Neural cell (in vitro differentiated cells): ENCODE measurements around the gene IL19. TPM values are rescaled to one million over a fixed set of nuclear protein-coding genes. Genes with fewer than 3 reads are reported as not detected.

Source experiments
- H2AFZ ChIP-seq: fragments of 200-600, 300-800 bp; sonication (generic), shearing (Covaris generic); 2 replicates; pipeline ENCODE4 v1.6.0; 2014; ENCODE audit warnings: low read depth, mild to moderate bottlenecking, antibody characterized with exemption, low read length, moderate library complexity
- H3F3A ChIP-seq: fragments of 200-600 bp; shearing (Covaris generic); 2 replicates; pipeline ENCODE4 v1.6.1; 2016; ENCODE audit warnings: mild to moderate bottlenecking, moderate library complexity, mixed read lengths, antibody characterized with exemption, low read length; ENCODE audit not compliant: insufficient read depth, poor library complexity, severe bottlenecking
- H3K27ac ChIP-seq: fragments of 200-600, 300-800 bp; sonication (generic), shearing (Covaris generic); 2 replicates; pipeline ENCODE4 v1.5.1; 2014; ENCODE audit warnings: mild to moderate bottlenecking, low read length, moderate library complexity
- H3K27me3 ChIP-seq: fragments of 300-800, 200-600 bp; sonication (generic), shearing (Covaris generic); 2 replicates; pipeline ENCODE4 v1.6.0; 2014; ENCODE audit warnings: mild to moderate bottlenecking, low read depth, low read length, moderate library complexity; ENCODE audit not compliant: insufficient read depth
- H3K36me3 ChIP-seq: fragments of 300-800, 200-600 bp; sonication (generic), shearing (Covaris generic); 2 replicates; pipeline ENCODE4 v1.5.1; 2014; ENCODE audit warnings: mild to moderate bottlenecking, antibody characterized with exemption, low read length, moderate library complexity; ENCODE audit not compliant: insufficient read depth
- H3K4me2 ChIP-seq: fragments of 300-800, 200-600 bp; sonication (generic), shearing (Covaris generic); 2 replicates; pipeline ENCODE4 v1.6.0; 2014; ENCODE audit warnings: mild to moderate bottlenecking, low read length
- H3K4me3 ChIP-seq: fragments of 300-800, 200-600 bp; sonication (generic), shearing (Covaris generic); 2 replicates; pipeline ENCODE4 v1.5.1; 2014; ENCODE audit warnings: mild to moderate bottlenecking, low read length, moderate library complexity
- H3K79me2 ChIP-seq: fragments of 200-600 bp; shearing (Covaris generic); replicated peaks from 2 replicates; pipeline ENCODE4 v1.6.0; 2014; ENCODE audit warnings: mild to moderate bottlenecking, low read length, moderate library complexity; ENCODE audit not compliant: insufficient read depth
- H3K9ac ChIP-seq: fragments of 300-800, 200-600 bp; sonication (generic), shearing (Covaris generic); 2 replicates; pipeline ENCODE4 v1.6.1; 2016; ENCODE audit warnings: mild to moderate bottlenecking, low read length, mixed read lengths
- H3K9me2 ChIP-seq: fragments of 200-600 bp; shearing (Covaris generic); 2 replicates; pipeline ENCODE4 v1.6.1; 2016; ENCODE audit warnings: mild to moderate bottlenecking, low read length, mixed read lengths; ENCODE audit not compliant: insufficient read depth
- H3K9me3 ChIP-seq: fragments of 200-600, 300-800 bp; sonication (generic), shearing (Covaris generic); 2 replicates; pipeline ENCODE4 v1.6.1; 2016; ENCODE audit warnings: mild to moderate bottlenecking, mixed run types, low read length, moderate library complexity, mixed read lengths
- H4K20me1 ChIP-seq: fragments of 200-600 bp; shearing (Covaris generic); 2 replicates; pipeline ENCODE4 v1.6.1; 2016; ENCODE audit warnings: mild to moderate bottlenecking, mixed run types; ENCODE audit not compliant: insufficient read depth
- EP300 ChIP-seq: fragments of 450-650 bp; conservative IDR thresholded peaks from 2 replicates; pipeline ENCODE4 v1.6.1; 2014; ENCODE audit warnings: antibody characterized with exemption, mild to moderate bottlenecking, moderate library complexity; ENCODE audit not compliant: poor library complexity, severe bottlenecking
- EZH2 ChIP-seq: fragments of 200-600, 300-800 bp; shearing (Covaris generic), sonication (generic); IDR thresholded peaks from 2 replicates; pipeline ENCODE4 v1.6.1; 2014; ENCODE audit warnings: antibody characterized with exemption, low read length, borderline replicate concordance, mild to moderate bottlenecking; ENCODE audit not compliant: insufficient read depth, poor library complexity, severe bottlenecking
- MXI1 ChIP-seq: fragments of 450-650 bp; conservative IDR thresholded peaks from 2 replicates; pipeline ENCODE4 v1.6.1; 2014; ENCODE audit warnings: antibody characterized with exemption, mild to moderate bottlenecking; ENCODE audit not compliant: poor library complexity, severe bottlenecking
- POLR2AphosphoS5 ChIP-seq: IDR thresholded peaks from 2 replicates; pipeline ENCODE4 v1.6.1; 2012
- RAD21 ChIP-seq: fragments of 450-650 bp; conservative IDR thresholded peaks from 2 replicates; pipeline ENCODE4 v1.6.1; 2014; ENCODE audit warnings: antibody characterized with exemption, mild to moderate bottlenecking, moderate library complexity
- SMC3 ChIP-seq: fragments of 450-650 bp; conservative IDR thresholded peaks from 2 replicates; pipeline ENCODE4 v1.6.1; 2014; ENCODE audit warnings: antibody characterized with exemption, mild to moderate bottlenecking, moderate library complexity; ENCODE audit not compliant: poor library complexity
- TAF1 ChIP-seq: IDR thresholded peaks from 2 replicates; pipeline ENCODE4 v1.6.1; 2012; ENCODE audit warnings: low read depth
- polyA plus RNA-seq: library from polyadenylated mRNA; depleted of rRNA; stranded (reverse); fragments of >200 nt; gene quantifications from 2 replicates; pipeline ENCODE4 v1.2.3, GENCODE V29; 2014
- TF ChIP-seq, protein P1 (sequence below): IDR thresholded peaks from 2 replicates; pipeline ENCODE4 v1.6.1; 2012; ENCODE audit warnings: borderline replicate concordance
- TF ChIP-seq, protein P2 (sequence below): fragments of 450-650 bp; IDR thresholded peaks from 2 replicates; pipeline ENCODE4 v1.5.1; 2014; ENCODE audit warnings: antibody characterized with exemption, mild to moderate bottlenecking, moderate library complexity; ENCODE audit not compliant: poor library complexity, severe bottlenecking

Gene IL19
- polyA plus RNA-seq, 1 donor from 2014 or later: not detected

- H2AFZ ChIP-seq: no peak overlapping the region
- no peaks in the 10 kb centered on the region for H3F3A ChIP-seq
- no peak overlapping the region for H3K4me2 ChIP-seq
- H3K9me2 ChIP-seq: no peaks in the 10 kb centered on the region
- H3K4me3 ChIP-seq: no peak overlapping the region
- H3K27me3 ChIP-seq: no peaks in the 10 kb centered on the region
- no peaks in the 10 kb centered on the region for H4K20me1 ChIP-seq
- H3K9ac ChIP-seq: no peak overlapping the region
- TF ChIP-seq EZH2: no peak
- no peak for TF ChIP-seq TAF1
- TF ChIP-seq, protein P1, sequence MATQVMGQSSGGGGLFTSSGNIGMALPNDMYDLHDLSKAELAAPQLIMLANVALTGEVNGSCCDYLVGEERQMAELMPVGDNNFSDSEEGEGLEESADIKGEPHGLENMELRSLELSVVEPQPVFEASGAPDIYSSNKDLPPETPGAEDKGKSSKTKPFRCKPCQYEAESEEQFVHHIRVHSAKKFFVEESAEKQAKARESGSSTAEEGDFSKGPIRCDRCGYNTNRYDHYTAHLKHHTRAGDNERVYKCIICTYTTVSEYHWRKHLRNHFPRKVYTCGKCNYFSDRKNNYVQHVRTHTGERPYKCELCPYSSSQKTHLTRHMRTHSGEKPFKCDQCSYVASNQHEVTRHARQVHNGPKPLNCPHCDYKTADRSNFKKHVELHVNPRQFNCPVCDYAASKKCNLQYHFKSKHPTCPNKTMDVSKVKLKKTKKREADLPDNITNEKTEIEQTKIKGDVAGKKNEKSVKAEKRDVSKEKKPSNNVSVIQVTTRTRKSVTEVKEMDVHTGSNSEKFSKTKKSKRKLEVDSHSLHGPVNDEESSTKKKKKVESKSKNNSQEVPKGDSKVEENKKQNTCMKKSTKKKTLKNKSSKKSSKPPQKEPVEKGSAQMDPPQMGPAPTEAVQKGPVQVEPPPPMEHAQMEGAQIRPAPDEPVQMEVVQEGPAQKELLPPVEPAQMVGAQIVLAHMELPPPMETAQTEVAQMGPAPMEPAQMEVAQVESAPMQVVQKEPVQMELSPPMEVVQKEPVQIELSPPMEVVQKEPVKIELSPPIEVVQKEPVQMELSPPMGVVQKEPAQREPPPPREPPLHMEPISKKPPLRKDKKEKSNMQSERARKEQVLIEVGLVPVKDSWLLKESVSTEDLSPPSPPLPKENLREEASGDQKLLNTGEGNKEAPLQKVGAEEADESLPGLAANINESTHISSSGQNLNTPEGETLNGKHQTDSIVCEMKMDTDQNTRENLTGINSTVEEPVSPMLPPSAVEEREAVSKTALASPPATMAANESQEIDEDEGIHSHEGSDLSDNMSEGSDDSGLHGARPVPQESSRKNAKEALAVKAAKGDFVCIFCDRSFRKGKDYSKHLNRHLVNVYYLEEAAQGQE: no peak
- H3K27ac ChIP-seq: no peak overlapping the region
- no peaks in the 10 kb centered on the region for H3K9me3 ChIP-seq
- no peaks in the 10 kb centered on the region for H3K36me3 ChIP-seq
- H3K79me2 ChIP-seq: no peaks in the 10 kb centered on the region
Measured at GRCh38 chr1:206742719-206743383, 27.7 kb upstream of the IL19 start.

- Histone ChIP-seq H3K27ac (no peak overlapping the region), H3K9ac (no peak overlapping the region), H3K9me2 (no peaks in the 10 kb centered on the region), H3K36me3 (no peaks in the 10 kb centered on the region), H3K9me3 (no peaks in the 10 kb centered on the region), H3K4me2 (no peak overlapping the region), H3K79me2 (no peaks in the 10 kb centered on the region), H4K20me1 (no peaks in the 10 kb centered on the region), H2AFZ (no peak overlapping the region), H3K4me3 (no peak overlapping the region), H3F3A (no peaks in the 10 kb centered on the region), H3K27me3 (no peaks in the 10 kb centered on the region)
- TF ChIP-seq SMC3 (no peak), RAD21 (no peak), POLR2AphosphoS5 (no peak), MXI1 (no peak), TAF1 (no peak), EP300 (no peak), EZH2 (no peak)
- TF ChIP-seq, protein P2, sequence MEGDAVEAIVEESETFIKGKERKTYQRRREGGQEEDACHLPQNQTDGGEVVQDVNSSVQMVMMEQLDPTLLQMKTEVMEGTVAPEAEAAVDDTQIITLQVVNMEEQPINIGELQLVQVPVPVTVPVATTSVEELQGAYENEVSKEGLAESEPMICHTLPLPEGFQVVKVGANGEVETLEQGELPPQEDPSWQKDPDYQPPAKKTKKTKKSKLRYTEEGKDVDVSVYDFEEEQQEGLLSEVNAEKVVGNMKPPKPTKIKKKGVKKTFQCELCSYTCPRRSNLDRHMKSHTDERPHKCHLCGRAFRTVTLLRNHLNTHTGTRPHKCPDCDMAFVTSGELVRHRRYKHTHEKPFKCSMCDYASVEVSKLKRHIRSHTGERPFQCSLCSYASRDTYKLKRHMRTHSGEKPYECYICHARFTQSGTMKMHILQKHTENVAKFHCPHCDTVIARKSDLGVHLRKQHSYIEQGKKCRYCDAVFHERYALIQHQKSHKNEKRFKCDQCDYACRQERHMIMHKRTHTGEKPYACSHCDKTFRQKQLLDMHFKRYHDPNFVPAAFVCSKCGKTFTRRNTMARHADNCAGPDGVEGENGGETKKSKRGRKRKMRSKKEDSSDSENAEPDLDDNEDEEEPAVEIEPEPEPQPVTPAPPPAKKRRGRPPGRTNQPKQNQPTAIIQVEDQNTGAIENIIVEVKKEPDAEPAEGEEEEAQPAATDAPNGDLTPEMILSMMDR: no peak
- TF ChIP-seq, protein P1: no peak
Measured at GRCh38 chr1:206744683-206745082, 25.9 kb upstream of the IL19 start.
